ENCODE data around the gene ANKRD1. TPM values are rescaled to one million over a fixed set of nuclear protein-coding genes. Genes with fewer than 3 reads are reported as not detected.

Gene ANKRD1
- polyA plus RNA-seq (2013, experiment 1 of 2), result 65.5 TPM
- 62.4 TPM for polyA plus RNA-seq (2013, experiment 2 of 2)

DNA sequence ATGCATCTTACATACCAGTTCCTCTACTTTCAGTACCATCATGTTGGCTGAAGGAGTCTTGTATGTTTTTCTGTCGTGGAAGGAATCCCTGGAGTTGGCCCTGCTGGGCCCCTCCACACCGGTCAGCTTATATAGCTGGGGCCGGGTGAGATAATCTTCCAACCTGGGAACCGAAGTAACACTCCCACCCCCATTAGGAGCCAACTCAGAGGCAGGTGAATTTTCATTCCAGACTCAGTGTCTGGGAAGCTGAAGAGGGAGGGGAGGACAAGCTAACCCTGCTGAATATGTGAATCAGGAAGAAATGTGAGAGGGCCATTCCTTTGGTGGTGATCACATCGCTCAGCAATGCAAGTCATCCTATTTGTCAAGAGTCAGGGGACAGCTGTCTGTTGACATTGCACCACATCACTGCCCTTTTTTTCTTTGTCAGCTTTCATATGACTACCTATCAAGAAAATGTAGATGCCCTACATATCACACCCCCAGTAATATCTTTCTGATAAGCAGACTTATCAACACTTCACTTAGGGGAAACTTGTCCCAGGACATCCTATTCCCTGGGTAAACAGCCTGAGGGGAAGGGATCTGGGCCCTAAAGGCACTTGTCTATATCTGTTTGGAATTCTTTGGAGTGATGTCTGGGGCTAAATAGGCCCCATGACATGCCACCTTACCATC, at the start of gene ANKRD1:
Gene ANKRD1, minus strand, starts transcription at position 102 of the 681 bp plus-strand sequence. Its CDS starts 60 bp downstream, at position 42.
- peak within 1 kb of the TSS; percentile 52 for H2BK5ac ChIP-seq (ENCODE audit: low read length)
- no peak within 1 kb of the TSS for H2BK120ac ChIP-seq (ENCODE audit: low read depth, low read length)
- no peak within 1 kb of the TSS for H4K5ac ChIP-seq (ENCODE audit: low read length)
- H3K23ac ChIP-seq (ENCODE audit: low read length), result no peak within 1 kb of the TSS
- peak; percentile 100 for DNase-seq
- H3K4ac ChIP-seq (ENCODE audit: low read depth, low read length), result no peak within 1 kb of the TSS
- H3K36me3 ChIP-seq (ENCODE audit: control insufficient read depth, insufficient read depth, low read length), result no peaks in the 10 kb centered on the region
- peak within 1 kb of the TSS; percentile 85 for H2AK5ac ChIP-seq (ENCODE audit: low read length)
- peaks cover 11% of the 10 kb centered on the region for H3K27me3 ChIP-seq (ENCODE audit: insufficient read depth, low read length, poor library complexity)
- H3K79me1 ChIP-seq (ENCODE audit: low read length), result no peaks in the 10 kb centered on the region
- no CpG with 5 or more reads among the region's 5 CpGs for WGBS (ENCODE audit: extremely low coverage, insufficient coverage, low lambda C conversion rate)
- peak within 1 kb of the TSS; percentile 83 for H3K18ac ChIP-seq (ENCODE audit: low read length)
- peak within 1 kb of the TSS; percentile 65 for H3K56ac ChIP-seq (ENCODE audit: low read length)
- peak within 1 kb of the TSS; percentile 25 for H3K9ac ChIP-seq (ENCODE audit: low read length)
- peaks cover 2% of the 10 kb centered on the region for H3K79me2 ChIP-seq (ENCODE audit: control insufficient read depth, insufficient read depth, low read length)
- H3K4me1 ChIP-seq (ENCODE audit: control insufficient read depth, low read depth, low read length), result peaks cover 18% of the 10 kb centered on the region
- no peak within 1 kb of the TSS for H3K27ac ChIP-seq (ENCODE audit: low read depth, low read length)
- peak within 1 kb of the TSS; percentile 6 for H3K4me3 ChIP-seq (ENCODE audit: low read length)
- H3K4me2 ChIP-seq (ENCODE audit: low read length), result peak within 1 kb of the TSS; percentile 7
- H4K8ac ChIP-seq (ENCODE audit: low read depth, low read length), result no peak within 1 kb of the TSS
- no peak within 1 kb of the TSS for H2BK15ac ChIP-seq (replicated peaks; ENCODE audit: low read depth)

DNA sequence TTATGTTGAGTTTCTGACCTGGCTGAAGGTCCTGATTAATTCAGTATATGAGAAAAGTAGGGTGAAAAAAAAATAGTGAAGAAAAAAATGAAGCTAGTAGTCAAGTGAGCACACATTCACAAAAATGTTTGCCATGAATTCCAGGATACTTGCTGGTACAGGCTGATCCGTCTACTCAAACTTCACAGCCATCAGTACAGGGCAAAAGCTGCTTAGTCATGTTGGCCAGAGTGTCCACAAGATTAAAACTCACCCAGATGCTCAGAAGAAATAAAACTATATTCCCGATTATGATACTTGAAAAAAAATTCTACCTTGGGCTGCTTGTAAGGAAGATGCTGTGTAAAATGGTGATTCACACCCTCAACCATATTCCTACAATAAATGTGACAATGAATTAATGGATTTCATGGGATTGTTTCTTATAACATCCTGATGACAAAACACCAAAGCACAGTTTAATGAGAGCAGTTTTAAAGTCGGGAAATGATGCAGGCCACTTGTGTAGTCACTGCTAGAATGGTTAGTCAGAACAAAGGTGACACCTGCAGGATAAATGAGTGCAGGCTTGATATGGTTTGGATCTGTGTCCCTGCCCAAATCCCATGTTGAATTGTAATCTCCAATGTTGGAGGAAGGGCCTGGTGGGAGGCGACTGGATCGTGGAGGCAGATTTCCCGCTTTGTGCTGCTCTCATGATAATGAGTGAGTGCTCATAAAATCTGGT, 49.2 kb upstream of the ANKRD1 start:
- Histone ChIP-seq H4K5ac (ENCODE audit: low read length) (no peak overlapping the region), H3K27me3 (ENCODE audit: insufficient read depth, low read length, poor library complexity) (no peaks in the 10 kb centered on the region), H3K27ac (ENCODE audit: low read depth, low read length) (no peak overlapping the region), H2AK5ac (ENCODE audit: low read length) (no peak overlapping the region), H4K8ac (ENCODE audit: low read depth, low read length) (no peak overlapping the region), H3K9ac (ENCODE audit: low read length) (no peak overlapping the region), H3K4me1 (ENCODE audit: control insufficient read depth, low read depth, low read length) (no peaks in the 10 kb centered on the region), H2BK120ac (ENCODE audit: low read depth, low read length) (no peak overlapping the region), H3K18ac (ENCODE audit: low read length) (no peak overlapping the region), H3K4ac (ENCODE audit: low read depth, low read length) (no peak overlapping the region), H3K4me2 (ENCODE audit: low read length) (no peak overlapping the region), H3K4me3 (ENCODE audit: low read length) (no peak overlapping the region), H3K36me3 (ENCODE audit: control insufficient read depth, insufficient read depth, low read length) (no peaks in the 10 kb centered on the region), H2BK5ac (ENCODE audit: low read length) (no peak overlapping the region), H2BK15ac (replicated peaks; ENCODE audit: low read depth) (no peak overlapping the region), H3K79me2 (ENCODE audit: control insufficient read depth, insufficient read depth, low read length) (no peaks in the 10 kb centered on the region), H3K56ac (ENCODE audit: low read length) (peak overlapping the region; percentile 5), H3K79me1 (ENCODE audit: low read length) (no peaks in the 10 kb centered on the region), H3K23ac (ENCODE audit: low read length) (no peak overlapping the region)
- WGBS (ENCODE audit: extremely low coverage, insufficient coverage, low lambda C conversion rate), result no CpG with 5 or more reads among the region's 6 CpGs
- DNase-seq, result peak; percentile 75

DNA sequence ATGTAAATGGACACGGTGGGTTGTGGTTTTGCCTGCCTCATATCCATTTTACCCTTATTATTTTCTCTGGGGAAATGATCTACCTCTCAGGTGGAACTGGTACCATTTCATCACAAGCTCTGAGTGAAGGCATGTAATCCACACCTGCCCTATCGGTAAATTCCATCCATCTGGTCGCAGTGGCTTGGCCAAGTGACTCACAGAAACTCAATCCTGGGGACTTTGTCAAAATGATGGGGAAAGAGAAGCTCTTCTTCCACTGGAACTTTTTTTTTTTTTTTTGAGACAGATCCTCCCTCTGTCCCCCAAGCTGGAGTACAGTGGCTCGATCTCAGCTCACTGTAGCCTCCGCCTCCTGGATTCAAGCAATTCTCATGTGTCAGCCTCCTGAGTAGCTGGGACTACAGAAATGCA, 48.2 kb upstream of the ANKRD1 start:
- H3K56ac ChIP-seq (ENCODE audit: low read length), result no peak overlapping the region
- H3K27ac ChIP-seq (ENCODE audit: low read depth, low read length), result no peak overlapping the region
- no CpG with 5 or more reads among the region's 5 CpGs for WGBS (ENCODE audit: extremely low coverage, insufficient coverage, low lambda C conversion rate)
- no peaks in the 10 kb centered on the region for H3K79me2 ChIP-seq (ENCODE audit: control insufficient read depth, insufficient read depth, low read length)
- no peak overlapping the region for H2BK15ac ChIP-seq (replicated peaks; ENCODE audit: low read depth)
- H4K5ac ChIP-seq (ENCODE audit: low read length), result no peak overlapping the region
- H3K4me2 ChIP-seq (ENCODE audit: low read length), result no peak overlapping the region
- no peak overlapping the region for H3K23ac ChIP-seq (ENCODE audit: low read length)
- no peaks in the 10 kb centered on the region for H3K27me3 ChIP-seq (ENCODE audit: insufficient read depth, low read length, poor library complexity)
- no peak overlapping the region for H4K8ac ChIP-seq (ENCODE audit: low read depth, low read length)
- no peak overlapping the region for H2BK5ac ChIP-seq (ENCODE audit: low read length)
- no peak overlapping the region for H3K4ac ChIP-seq (ENCODE audit: low read depth, low read length)
- H2BK120ac ChIP-seq (ENCODE audit: low read depth, low read length), result no peak overlapping the region
- no peak for DNase-seq
- H3K79me1 ChIP-seq (ENCODE audit: low read length), result no peaks in the 10 kb centered on the region
- no peaks in the 10 kb centered on the region for H3K36me3 ChIP-seq (ENCODE audit: control insufficient read depth, insufficient read depth, low read length)
- H2AK5ac ChIP-seq (ENCODE audit: low read length), result no peak overlapping the region
- H3K4me1 ChIP-seq (ENCODE audit: control insufficient read depth, low read depth, low read length), result no peaks in the 10 kb centered on the region
- no peak overlapping the region for H3K18ac ChIP-seq (ENCODE audit: low read length)
- H3K9ac ChIP-seq (ENCODE audit: low read length), result no peak overlapping the region
- H3K4me3 ChIP-seq (ENCODE audit: low read length), result no peak overlapping the region

DNA sequence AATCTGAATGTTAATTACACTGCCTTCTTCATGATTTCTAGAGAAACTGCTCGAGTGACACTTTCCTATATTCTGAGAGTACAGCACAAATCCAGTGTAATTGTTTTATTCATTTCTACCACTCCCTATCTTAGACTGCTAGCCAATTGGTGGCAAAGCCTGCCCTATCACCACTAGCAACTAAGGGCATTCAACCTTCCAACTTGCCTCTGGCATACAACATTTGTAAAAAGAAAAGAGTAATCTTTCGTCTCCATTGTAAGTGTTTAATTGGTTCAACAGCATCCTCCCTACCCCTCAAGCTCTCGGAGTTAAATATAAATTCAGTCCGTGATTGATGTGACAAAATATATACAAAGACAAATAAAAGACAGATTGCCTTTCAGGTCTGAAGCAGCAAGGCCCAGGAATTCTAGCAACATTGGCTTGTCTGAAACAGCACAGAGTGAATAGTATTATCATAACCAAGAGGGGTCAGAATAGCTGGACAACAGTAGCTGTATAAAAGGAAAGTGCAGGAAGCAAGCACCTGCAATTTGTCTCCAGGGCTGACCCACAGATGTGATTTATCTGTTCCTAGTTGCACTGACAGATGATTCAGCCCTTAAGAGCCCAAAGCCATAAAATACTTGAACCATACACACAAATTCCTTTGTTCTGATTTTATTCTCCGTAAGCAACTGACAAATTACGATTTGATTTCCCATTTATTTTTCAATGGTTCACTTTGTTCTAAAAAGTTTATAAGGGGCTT, 47.6 kb upstream of the ANKRD1 start:
- WGBS (ENCODE audit: extremely low coverage, insufficient coverage, low lambda C conversion rate), result no CpG with 5 or more reads among the region's 6 CpGs
- no peaks in the 10 kb centered on the region for H3K36me3 ChIP-seq (ENCODE audit: control insufficient read depth, insufficient read depth, low read length)
- no peak overlapping the region for H3K4me3 ChIP-seq (ENCODE audit: low read length)
- H3K18ac ChIP-seq (ENCODE audit: low read length), result no peak overlapping the region
- H3K56ac ChIP-seq (ENCODE audit: low read length), result no peak overlapping the region
- no peak overlapping the region for H4K8ac ChIP-seq (ENCODE audit: low read depth, low read length)
- H2BK15ac ChIP-seq (replicated peaks; ENCODE audit: low read depth), result no peak overlapping the region
- no peak overlapping the region for H3K4ac ChIP-seq (ENCODE audit: low read depth, low read length)
- DNase-seq, result no peak
- H3K9ac ChIP-seq (ENCODE audit: low read length), result no peak overlapping the region
- H2BK120ac ChIP-seq (ENCODE audit: low read depth, low read length), result no peak overlapping the region
- H3K79me1 ChIP-seq (ENCODE audit: low read length), result no peaks in the 10 kb centered on the region
- H2AK5ac ChIP-seq (ENCODE audit: low read length), result no peak overlapping the region
- no peak overlapping the region for H2BK5ac ChIP-seq (ENCODE audit: low read length)
- H3K23ac ChIP-seq (ENCODE audit: low read length), result no peak overlapping the region
- H3K79me2 ChIP-seq (ENCODE audit: control insufficient read depth, insufficient read depth, low read length), result no peaks in the 10 kb centered on the region
- H3K27ac ChIP-seq (ENCODE audit: low read depth, low read length), result no peak overlapping the region
- H3K27me3 ChIP-seq (ENCODE audit: insufficient read depth, low read length, poor library complexity), result no peaks in the 10 kb centered on the region
- no peak overlapping the region for H3K4me2 ChIP-seq (ENCODE audit: low read length)
- no peaks in the 10 kb centered on the region for H3K4me1 ChIP-seq (ENCODE audit: control insufficient read depth, low read depth, low read length)
- no peak overlapping the region for H4K5ac ChIP-seq (ENCODE audit: low read length)

DNA sequence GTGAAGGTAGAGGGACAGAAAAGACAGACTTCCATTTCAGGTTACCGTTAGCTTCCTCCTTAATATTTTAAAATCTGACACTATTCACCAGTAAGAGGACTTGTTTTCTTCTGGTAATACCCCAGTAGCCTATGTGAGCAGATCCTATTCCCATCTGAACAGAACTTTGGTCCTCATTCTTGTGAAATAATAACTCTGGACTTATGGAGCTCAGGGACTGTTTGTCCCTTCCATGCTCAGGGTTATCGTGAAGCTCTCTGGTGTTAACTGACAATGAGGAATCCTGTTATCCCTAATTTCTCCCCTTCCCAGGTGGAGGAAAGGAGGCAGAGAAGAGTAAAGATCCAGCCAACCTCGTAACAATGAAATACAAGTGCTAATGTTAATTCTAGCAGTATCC, 47.0 kb upstream of the ANKRD1 start:
- no peaks in the 10 kb centered on the region for H3K79me2 ChIP-seq (ENCODE audit: control insufficient read depth, insufficient read depth, low read length)
- no peak overlapping the region for H3K56ac ChIP-seq (ENCODE audit: low read length)
- H3K4me2 ChIP-seq (ENCODE audit: low read length), result no peak overlapping the region
- no peak overlapping the region for H3K4me3 ChIP-seq (ENCODE audit: low read length)
- no peaks in the 10 kb centered on the region for H3K4me1 ChIP-seq (ENCODE audit: control insufficient read depth, low read depth, low read length)
- no peaks in the 10 kb centered on the region for H3K36me3 ChIP-seq (ENCODE audit: control insufficient read depth, insufficient read depth, low read length)
- no peaks in the 10 kb centered on the region for H3K79me1 ChIP-seq (ENCODE audit: low read length)
- H3K9ac ChIP-seq (ENCODE audit: low read length), result no peak overlapping the region
- no peak overlapping the region for H3K18ac ChIP-seq (ENCODE audit: low read length)
- no peak overlapping the region for H3K27ac ChIP-seq (ENCODE audit: low read depth, low read length)
- no peak overlapping the region for H4K5ac ChIP-seq (ENCODE audit: low read length)
- no peak overlapping the region for H3K4ac ChIP-seq (ENCODE audit: low read depth, low read length)
- H4K8ac ChIP-seq (ENCODE audit: low read depth, low read length), result no peak overlapping the region
- H3K23ac ChIP-seq (ENCODE audit: low read length), result no peak overlapping the region
- no peak overlapping the region for H2BK5ac ChIP-seq (ENCODE audit: low read length)
- no peak overlapping the region for H2AK5ac ChIP-seq (ENCODE audit: low read length)
- H3K27me3 ChIP-seq (ENCODE audit: insufficient read depth, low read length, poor library complexity), result no peaks in the 10 kb centered on the region
- DNase-seq, result no peak
- H2BK120ac ChIP-seq (ENCODE audit: low read depth, low read length), result no peak overlapping the region
- no peak overlapping the region for H2BK15ac ChIP-seq (replicated peaks; ENCODE audit: low read depth)
- WGBS (ENCODE audit: extremely low coverage, insufficient coverage, low lambda C conversion rate), result no CpG with 5 or more reads among the region's 3 CpGs
